HepG2 (cell line): ENCODE measurements around the gene NXPH4. TPM values are rescaled to one million over a fixed set of nuclear protein-coding genes. Genes with fewer than 3 reads are reported as not detected.

Experiments used
- RFXANK ChIP-seq: IDR thresholded peaks from 2 replicates; pipeline ENCODE4 v1.6.1; 2016
- SOX6 ChIP-seq, 2 experiments: fragments of 450-650 bp in 1 of 2; sonication (generic) in 1 of 2; formaldehyde crosslinking in 1 of 2; IDR thresholded peaks; 2 replicates each; pipeline versions ENCODE4 v1.4.0 to v1.6.1; 2017 to 2020; ENCODE audit warnings: antibody characterized with exemption in 1 of 2, mild to moderate bottlenecking in 1 of 2, missing genetic modification reagents in 1 of 2
- ZNF841 ChIP-seq: sonication (generic); formaldehyde crosslinking; IDR thresholded peaks from 2 replicates; pipeline ENCODE4 v1.8.1; 2023; ENCODE audit warnings: missing genetic modification reagents, borderline replicate concordance
- polyA plus RNA-seq, 8 experiments: library from polyadenylated mRNA; depleted of rRNA in 3 of 8; stranded (reverse) in 7 of 8; unstranded in 1 of 8; fragments of >200 nt; fragmentation: Illumina TruSeq in 4 of 8; extraction: Trizol in 4 of 8; gene quantifications; 2 replicates each; pipeline versions ENCODE4 v1.2.1 to v1.2.3, GENCODE V29; 2011 to 2016; ENCODE audit warnings: low read depth in 4 of 8, missing spikeins in 1 of 8, mixed read lengths in 1 of 8; ENCODE audit not compliant: insufficient read depth in 1 of 8
- total RNA-seq, 5 experiments: library from RNA; depleted of rRNA; stranded (reverse); fragments of >200 nt; fragmentation: Illumina TruSeq; extraction: Trizol; gene quantifications; 2 replicates each; pipeline ENCODE4 v1.2.3, GENCODE V29; 2016; ENCODE audit warnings: low read depth in 1 of 5
- TF ChIP-seq, protein P1 (sequence below), 2 experiments: fragments of 450-650 bp in 1 of 2; sonication (generic) in 1 of 2; formaldehyde crosslinking in 1 of 2; IDR thresholded peaks; 2 replicates each; pipeline versions ENCODE4 v1.6.1 to v1.8.0; 2016 to 2022; ENCODE audit warnings: antibody characterized with exemption in 1 of 2, mild to moderate bottlenecking in 1 of 2, missing genetic modification reagents in 1 of 2
- TF ChIP-seq, protein P2 (sequence below): sonication (generic); formaldehyde crosslinking; IDR thresholded peaks from 2 replicates; pipeline ENCODE4 v1.5.0; 2020; ENCODE audit warnings: mild to moderate bottlenecking, missing genetic modification reagents, moderate library complexity
- TF ChIP-seq, protein P3 (sequence below): fragments of 450-650 bp; IDR thresholded peaks from 2 replicates; pipeline ENCODE4 v1.6.1; 2017; ENCODE audit warnings: mild to moderate bottlenecking
- TF ChIP-seq, protein P4 (sequence below): sonication (generic); formaldehyde crosslinking; IDR thresholded peaks from 2 replicates; pipeline ENCODE4 v1.5.1; 2020; ENCODE audit warnings: mild to moderate bottlenecking, missing genetic modification reagents, borderline replicate concordance

The NXPH4 gene
- total and polyA plus RNA-seq, 2 of the 13 experiments (the other 11 are each of a cell fraction or from before 2014, with no cell fraction given), result 0.13 TPM; not detected in 1

DNA sequence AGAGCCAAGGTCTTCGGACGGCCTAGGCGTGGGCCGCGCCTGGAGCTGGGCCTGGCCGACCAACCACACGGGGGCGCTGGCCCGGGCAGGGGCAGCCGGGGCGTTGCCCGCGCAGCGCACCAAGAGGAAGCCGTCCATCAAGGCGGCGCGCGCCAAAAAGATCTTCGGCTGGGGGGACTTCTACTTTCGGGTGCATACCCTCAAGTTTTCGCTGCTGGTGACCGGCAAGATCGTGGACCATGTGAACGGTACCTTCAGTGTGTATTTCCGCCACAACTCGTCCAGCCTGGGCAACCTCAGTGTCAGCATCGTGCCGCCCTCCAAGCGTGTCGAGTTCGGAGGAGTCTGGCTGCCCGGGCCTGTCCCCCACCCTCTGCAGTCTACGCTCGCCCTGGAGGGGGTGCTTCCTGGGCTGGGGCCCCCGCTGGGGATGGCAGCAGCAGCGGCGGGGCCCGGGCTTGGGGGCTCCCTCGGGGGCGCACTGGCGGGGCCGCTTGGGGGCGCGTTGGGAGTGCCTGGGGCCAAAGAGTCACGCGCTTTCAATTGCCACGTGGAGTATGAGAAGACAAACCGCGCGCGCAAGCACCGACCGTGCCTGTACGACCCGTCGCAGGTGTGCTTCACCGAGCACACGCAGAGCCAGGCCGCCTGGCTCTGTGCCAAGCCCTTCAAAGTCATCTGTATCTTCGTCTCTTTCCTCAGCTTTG, 8.5 kb downstream of the NXPH4 start (continued):
- TF ChIP-seq, protein P1, sequence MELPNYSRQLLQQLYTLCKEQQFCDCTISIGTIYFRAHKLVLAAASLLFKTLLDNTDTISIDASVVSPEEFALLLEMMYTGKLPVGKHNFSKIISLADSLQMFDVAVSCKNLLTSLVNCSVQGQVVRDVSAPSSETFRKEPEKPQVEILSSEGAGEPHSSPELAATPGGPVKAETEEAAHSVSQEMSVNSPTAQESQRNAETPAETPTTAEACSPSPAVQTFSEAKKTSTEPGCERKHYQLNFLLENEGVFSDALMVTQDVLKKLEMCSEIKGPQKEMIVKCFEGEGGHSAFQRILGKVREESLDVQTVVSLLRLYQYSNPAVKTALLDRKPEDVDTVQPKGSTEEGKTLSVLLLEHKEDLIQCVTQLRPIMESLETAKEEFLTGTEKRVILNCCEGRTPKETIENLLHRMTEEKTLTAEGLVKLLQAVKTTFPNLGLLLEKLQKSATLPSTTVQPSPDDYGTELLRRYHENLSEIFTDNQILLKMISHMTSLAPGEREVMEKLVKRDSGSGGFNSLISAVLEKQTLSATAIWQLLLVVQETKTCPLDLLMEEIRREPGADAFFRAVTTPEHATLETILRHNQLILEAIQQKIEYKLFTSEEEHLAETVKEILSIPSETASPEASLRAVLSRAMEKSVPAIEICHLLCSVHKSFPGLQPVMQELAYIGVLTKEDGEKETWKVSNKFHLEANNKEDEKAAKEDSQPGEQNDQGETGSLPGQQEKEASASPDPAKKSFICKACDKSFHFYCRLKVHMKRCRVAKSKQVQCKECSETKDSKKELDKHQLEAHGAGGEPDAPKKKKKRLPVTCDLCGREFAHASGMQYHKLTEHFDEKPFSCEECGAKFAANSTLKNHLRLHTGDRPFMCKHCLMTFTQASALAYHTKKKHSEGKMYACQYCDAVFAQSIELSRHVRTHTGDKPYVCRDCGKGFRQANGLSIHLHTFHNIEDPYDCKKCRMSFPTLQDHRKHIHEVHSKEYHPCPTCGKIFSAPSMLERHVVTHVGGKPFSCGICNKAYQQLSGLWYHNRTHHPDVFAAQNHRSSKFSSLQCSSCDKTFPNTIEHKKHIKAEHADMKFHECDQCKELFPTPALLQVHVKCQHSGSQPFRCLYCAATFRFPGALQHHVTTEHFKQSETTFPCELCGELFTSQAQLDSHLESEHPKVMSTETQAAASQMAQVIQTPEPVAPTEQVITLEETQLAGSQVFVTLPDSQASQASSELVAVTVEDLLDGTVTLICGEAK (IDR thresholded peaks at IDR 0.05), result no peak
- TF ChIP-seq, protein P1 (CRISPR knock-in tag; IDR thresholded peaks at IDR 0.05), result 0 out of 2 replicates have a peak, but pooled peaks have one; percentile 19
- TF ChIP-seq RFXANK (no peak), ZNF841 (CRISPR knock-in tag) (no peak), SOX6 (IDR thresholded peaks at IDR 0.05) (no peak), SOX6 (CRISPR knock-in tag; IDR thresholded peaks at IDR 0.05) (no peak)
- TF ChIP-seq, protein P2, sequence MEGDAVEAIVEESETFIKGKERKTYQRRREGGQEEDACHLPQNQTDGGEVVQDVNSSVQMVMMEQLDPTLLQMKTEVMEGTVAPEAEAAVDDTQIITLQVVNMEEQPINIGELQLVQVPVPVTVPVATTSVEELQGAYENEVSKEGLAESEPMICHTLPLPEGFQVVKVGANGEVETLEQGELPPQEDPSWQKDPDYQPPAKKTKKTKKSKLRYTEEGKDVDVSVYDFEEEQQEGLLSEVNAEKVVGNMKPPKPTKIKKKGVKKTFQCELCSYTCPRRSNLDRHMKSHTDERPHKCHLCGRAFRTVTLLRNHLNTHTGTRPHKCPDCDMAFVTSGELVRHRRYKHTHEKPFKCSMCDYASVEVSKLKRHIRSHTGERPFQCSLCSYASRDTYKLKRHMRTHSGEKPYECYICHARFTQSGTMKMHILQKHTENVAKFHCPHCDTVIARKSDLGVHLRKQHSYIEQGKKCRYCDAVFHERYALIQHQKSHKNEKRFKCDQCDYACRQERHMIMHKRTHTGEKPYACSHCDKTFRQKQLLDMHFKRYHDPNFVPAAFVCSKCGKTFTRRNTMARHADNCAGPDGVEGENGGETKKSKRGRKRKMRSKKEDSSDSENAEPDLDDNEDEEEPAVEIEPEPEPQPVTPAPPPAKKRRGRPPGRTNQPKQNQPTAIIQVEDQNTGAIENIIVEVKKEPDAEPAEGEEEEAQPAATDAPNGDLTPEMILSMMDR (CRISPR knock-in tag), result peak; percentile 72
- TF ChIP-seq, protein P3, sequence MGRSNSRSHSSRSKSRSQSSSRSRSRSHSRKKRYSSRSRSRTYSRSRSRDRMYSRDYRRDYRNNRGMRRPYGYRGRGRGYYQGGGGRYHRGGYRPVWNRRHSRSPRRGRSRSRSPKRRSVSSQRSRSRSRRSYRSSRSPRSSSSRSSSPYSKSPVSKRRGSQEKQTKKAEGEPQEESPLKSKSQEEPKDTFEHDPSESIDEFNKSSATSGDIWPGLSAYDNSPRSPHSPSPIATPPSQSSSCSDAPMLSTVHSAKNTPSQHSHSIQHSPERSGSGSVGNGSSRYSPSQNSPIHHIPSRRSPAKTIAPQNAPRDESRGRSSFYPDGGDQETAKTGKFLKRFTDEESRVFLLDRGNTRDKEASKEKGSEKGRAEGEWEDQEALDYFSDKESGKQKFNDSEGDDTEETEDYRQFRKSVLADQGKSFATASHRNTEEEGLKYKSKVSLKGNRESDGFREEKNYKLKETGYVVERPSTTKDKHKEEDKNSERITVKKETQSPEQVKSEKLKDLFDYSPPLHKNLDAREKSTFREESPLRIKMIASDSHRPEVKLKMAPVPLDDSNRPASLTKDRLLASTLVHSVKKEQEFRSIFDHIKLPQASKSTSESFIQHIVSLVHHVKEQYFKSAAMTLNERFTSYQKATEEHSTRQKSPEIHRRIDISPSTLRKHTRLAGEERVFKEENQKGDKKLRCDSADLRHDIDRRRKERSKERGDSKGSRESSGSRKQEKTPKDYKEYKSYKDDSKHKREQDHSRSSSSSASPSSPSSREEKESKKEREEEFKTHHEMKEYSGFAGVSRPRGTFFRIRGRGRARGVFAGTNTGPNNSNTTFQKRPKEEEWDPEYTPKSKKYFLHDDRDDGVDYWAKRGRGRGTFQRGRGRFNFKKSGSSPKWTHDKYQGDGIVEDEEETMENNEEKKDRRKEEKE, result no peak
- TF ChIP-seq, protein P4, sequence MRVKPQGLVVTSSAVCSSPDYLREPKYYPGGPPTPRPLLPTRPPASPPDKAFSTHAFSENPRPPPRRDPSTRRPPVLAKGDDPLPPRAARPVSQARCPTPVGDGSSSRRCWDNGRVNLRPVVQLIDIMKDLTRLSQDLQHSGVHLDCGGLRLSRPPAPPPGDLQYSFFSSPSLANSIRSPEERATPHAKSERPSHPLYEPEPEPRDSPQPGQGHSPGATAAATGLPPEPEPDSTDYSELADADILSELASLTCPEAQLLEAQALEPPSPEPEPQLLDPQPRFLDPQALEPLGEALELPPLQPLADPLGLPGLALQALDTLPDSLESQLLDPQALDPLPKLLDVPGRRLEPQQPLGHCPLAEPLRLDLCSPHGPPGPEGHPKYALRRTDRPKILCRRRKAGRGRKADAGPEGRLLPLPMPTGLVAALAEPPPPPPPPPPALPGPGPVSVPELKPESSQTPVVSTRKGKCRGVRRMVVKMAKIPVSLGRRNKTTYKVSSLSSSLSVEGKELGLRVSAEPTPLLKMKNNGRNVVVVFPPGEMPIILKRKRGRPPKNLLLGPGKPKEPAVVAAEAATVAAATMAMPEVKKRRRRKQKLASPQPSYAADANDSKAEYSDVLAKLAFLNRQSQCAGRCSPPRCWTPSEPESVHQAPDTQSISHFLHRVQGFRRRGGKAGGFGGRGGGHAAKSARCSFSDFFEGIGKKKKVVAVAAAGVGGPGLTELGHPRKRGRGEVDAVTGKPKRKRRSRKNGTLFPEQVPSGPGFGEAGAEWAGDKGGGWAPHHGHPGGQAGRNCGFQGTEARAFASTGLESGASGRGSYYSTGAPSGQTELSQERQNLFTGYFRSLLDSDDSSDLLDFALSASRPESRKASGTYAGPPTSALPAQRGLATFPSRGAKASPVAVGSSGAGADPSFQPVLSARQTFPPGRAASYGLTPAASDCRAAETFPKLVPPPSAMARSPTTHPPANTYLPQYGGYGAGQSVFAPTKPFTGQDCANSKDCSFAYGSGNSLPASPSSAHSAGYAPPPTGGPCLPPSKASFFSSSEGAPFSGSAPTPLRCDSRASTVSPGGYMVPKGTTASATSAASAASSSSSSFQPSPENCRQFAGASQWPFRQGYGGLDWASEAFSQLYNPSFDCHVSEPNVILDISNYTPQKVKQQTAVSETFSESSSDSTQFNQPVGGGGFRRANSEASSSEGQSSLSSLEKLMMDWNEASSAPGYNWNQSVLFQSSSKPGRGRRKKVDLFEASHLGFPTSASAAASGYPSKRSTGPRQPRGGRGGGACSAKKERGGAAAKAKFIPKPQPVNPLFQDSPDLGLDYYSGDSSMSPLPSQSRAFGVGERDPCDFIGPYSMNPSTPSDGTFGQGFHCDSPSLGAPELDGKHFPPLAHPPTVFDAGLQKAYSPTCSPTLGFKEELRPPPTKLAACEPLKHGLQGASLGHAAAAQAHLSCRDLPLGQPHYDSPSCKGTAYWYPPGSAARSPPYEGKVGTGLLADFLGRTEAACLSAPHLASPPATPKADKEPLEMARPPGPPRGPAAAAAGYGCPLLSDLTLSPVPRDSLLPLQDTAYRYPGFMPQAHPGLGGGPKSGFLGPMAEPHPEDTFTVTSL (CRISPR knock-in tag), result no peak
